ENCODE measurements around the gene HOXA11. TPM values are rescaled to one million over a fixed set of nuclear protein-coding genes. Genes with fewer than 3 reads are reported as not detected.

The HOXA11 gene
- total RNA-seq, 1 donor from 2014 or later, result not detected

- no peak for DNase-seq (ENCODE audit: low spot score)
- Mint-ChIP-seq H3K4me1 (ENCODE audit: low read depth) (peaks cover 10% of the 10 kb centered on the region), H3K9me3 (ENCODE audit: low read depth) (peaks cover 2% of the 10 kb centered on the region), H3K27ac (ENCODE audit: unreplicated experiment) (no peak overlapping the region), H3K4me3 (ENCODE audit: unreplicated experiment) (peak overlapping the region; percentile 51), H3K36me3 (ENCODE audit: low read depth) (peaks cover 3% of the 10 kb centered on the region), H3K27me3 (ENCODE audit: low read depth) (peaks cover 86% of the 10 kb centered on the region)
- TF ChIP-seq, protein P1, sequence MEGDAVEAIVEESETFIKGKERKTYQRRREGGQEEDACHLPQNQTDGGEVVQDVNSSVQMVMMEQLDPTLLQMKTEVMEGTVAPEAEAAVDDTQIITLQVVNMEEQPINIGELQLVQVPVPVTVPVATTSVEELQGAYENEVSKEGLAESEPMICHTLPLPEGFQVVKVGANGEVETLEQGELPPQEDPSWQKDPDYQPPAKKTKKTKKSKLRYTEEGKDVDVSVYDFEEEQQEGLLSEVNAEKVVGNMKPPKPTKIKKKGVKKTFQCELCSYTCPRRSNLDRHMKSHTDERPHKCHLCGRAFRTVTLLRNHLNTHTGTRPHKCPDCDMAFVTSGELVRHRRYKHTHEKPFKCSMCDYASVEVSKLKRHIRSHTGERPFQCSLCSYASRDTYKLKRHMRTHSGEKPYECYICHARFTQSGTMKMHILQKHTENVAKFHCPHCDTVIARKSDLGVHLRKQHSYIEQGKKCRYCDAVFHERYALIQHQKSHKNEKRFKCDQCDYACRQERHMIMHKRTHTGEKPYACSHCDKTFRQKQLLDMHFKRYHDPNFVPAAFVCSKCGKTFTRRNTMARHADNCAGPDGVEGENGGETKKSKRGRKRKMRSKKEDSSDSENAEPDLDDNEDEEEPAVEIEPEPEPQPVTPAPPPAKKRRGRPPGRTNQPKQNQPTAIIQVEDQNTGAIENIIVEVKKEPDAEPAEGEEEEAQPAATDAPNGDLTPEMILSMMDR (IDR thresholded peaks at IDR 0.05), result no peak
Observed at GRCh38 chr7:27142580-27143022, 42.4 kb downstream of the HOXA11 start.

GRCh38 chr7:27141923-27142579 lies 43.0 kb downstream of the HOXA11 start:
- Mint-ChIP-seq H3K4me1 (ENCODE audit: low read depth) (peaks cover 10% of the 10 kb centered on the region), H3K4me3 (ENCODE audit: unreplicated experiment) (no peak overlapping the region), H3K27me3 (ENCODE audit: low read depth) (peaks cover 86% of the 10 kb centered on the region), H3K27ac (ENCODE audit: unreplicated experiment) (no peak overlapping the region), H3K9me3 (ENCODE audit: low read depth) (peaks cover 2% of the 10 kb centered on the region), H3K36me3 (ENCODE audit: low read depth) (peaks cover 3% of the 10 kb centered on the region)
- TF ChIP-seq, protein P1 (IDR thresholded peaks at IDR 0.05), result no peak
- DNase-seq (ENCODE audit: low spot score), result no peak

DNA sequence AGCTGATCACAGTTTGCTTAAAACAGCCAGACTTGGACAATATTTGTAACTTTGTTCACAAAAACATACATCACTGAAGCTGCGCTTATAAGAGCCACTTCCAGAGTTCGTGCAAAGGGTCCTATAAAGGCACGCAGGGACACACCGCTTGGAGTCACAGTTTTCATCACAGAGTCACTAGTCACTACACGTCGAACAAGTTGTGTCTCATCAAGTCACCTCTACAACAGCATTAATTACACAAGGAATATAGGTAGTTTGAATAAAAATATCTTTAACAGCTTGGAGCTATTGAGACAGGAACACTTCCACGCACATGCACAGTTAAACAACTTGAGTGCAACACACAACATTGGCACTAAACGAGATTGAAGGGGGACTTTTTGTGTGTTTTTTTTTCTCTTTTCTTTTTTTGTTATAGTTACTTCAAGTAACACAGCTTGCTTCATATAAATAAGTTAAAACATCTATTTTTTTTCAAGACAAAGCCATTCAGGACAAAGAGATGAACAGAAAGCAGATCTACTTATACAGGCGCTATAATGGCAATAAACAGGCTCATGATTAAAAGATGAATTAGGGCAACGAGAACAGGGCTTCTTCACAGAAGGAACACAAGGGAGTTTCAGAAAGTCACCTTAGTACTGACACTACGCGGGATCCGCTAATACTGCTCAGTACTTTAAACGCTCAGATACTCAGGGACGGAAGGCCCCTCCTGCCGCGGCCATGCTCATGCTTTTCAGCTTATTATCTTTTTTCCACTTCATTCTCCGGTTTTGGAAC lies 43.7 kb downstream of the HOXA11 start:
- Mint-ChIP-seq H3K4me1 (ENCODE audit: low read depth) (peaks cover 10% of the 10 kb centered on the region), H3K36me3 (ENCODE audit: low read depth) (peaks cover 3% of the 10 kb centered on the region), H3K9me3 (ENCODE audit: low read depth) (no peaks in the 10 kb centered on the region), H3K4me3 (ENCODE audit: unreplicated experiment) (no peak overlapping the region), H3K27ac (ENCODE audit: unreplicated experiment) (no peak overlapping the region), H3K27me3 (ENCODE audit: low read depth) (peaks cover 86% of the 10 kb centered on the region)
- DNase-seq (ENCODE audit: low spot score), result no peak
- TF ChIP-seq, protein P1 (IDR thresholded peaks at IDR 0.05), result no peak

GRCh38 chr7:27140126-27140857 lies 44.7 kb downstream of the HOXA11 start:
- no peak for DNase-seq (ENCODE audit: low spot score)
- Mint-ChIP-seq H3K27me3 (ENCODE audit: low read depth) (peaks cover 86% of the 10 kb centered on the region), H3K4me1 (ENCODE audit: low read depth) (peaks cover 10% of the 10 kb centered on the region), H3K9me3 (ENCODE audit: low read depth) (no peaks in the 10 kb centered on the region), H3K36me3 (ENCODE audit: low read depth) (peaks cover 1% of the 10 kb centered on the region), H3K4me3 (ENCODE audit: unreplicated experiment) (no peak overlapping the region), H3K27ac (ENCODE audit: unreplicated experiment) (no peak overlapping the region)
- TF ChIP-seq, protein P1 (IDR thresholded peaks at IDR 0.05), result no peak

Data from chondrocyte (in vitro differentiated cells).